K562 (cell line): ENCODE measurements around the gene EML3. TPM values are rescaled to one million over a fixed set of nuclear protein-coding genes. Genes with fewer than 3 reads are reported as not detected.

Experiments
- ATAC-seq: fragments of 200-7000 bp; cut with Tn5 transposase; 3 replicates; pipeline ENCODE4 v1.9.1; 2020; ENCODE audit warnings: moderate library complexity
- BruUV-seq: library from RNA; stranded (reverse); fragments of 400-500 nt; replicated peaks from 2 replicates; lab custom pipeline; 2021; lab: Mats Ljungman, UMichigan
- CTCF ChIA-PET: fragments of 300-600 bp; formaldehyde crosslinking; extraction: SDS; loops from one replicate; lab custom pipeline; 2021; ENCODE audit warnings: low intra/inter-chr PET ratio; lab: Yijun Ruan, JAX
- POLR2A ChIA-PET: fragments of 300-600, 350-650 bp; sonication (Branson Sonifier 250); formaldehyde crosslinking; extraction: SDS; loops from one replicate; lab custom pipeline; 2021; ENCODE audit warnings: antibody characterized with exemption, inconsistent platforms; lab: Yijun Ruan, JAX
- DNase-seq, 4 experiments: peaks; one replicate each; pipeline versions ENCODE4 v3.0.0 to v3.0.0-alpha.2; 2011 to 2018; ENCODE audit warnings: low spot score in 3 of 4, mixed read lengths in 3 of 4; ENCODE audit errors: extremely low read depth in 1 of 4
- FAIRE-seq: peaks from 2 replicates; lab custom pipeline; 2011; peaks lifted over from hg19 to GRCh38; lab: Jason Lieb, UNC
- H2AFZ ChIP-seq: 2 replicates; pipeline ENCODE4 v1.6.0; 2011; ENCODE audit warnings: low read depth, low read length, control low read depth, inconsistent platforms
- H3K27ac ChIP-seq: fragments of 200-600 bp; 3 replicates; pipeline ENCODE4 v1.8.0; 2011; ENCODE audit warnings: low read depth, mild to moderate bottlenecking, control low read depth, inconsistent platforms, low read length, moderate library complexity, mixed read lengths; ENCODE audit errors: extremely low read depth
- H3K27me3 ChIP-seq, 2 experiments: fragments of 300-600 bp in 1 of 2; 2 replicates in 1 of 2; 3 replicates in 1 of 2; pipeline versions ENCODE4 v1.6.0 to v1.8.0; 2011; ENCODE audit warnings: inconsistent platforms in 2 of 2, low read length in 2 of 2, mild to moderate bottlenecking in 1 of 2, mixed read lengths in 1 of 2, moderate library complexity in 1 of 2; ENCODE audit not compliant: control insufficient read depth in 2 of 2, insufficient read depth in 2 of 2
- H3K36me3 ChIP-seq: fragments of 300-600 bp; 3 replicates; pipeline ENCODE4 v1.8.0; 2011; ENCODE audit warnings: mild to moderate bottlenecking, low read length, inconsistent platforms; ENCODE audit not compliant: control insufficient read depth, insufficient read depth
- H3K4me1 ChIP-seq, 2 experiments: fragments of 200-600 bp in 1 of 2; replicated peaks in 1 of 2; 2 replicates in 1 of 2; 3 replicates in 1 of 2; pipeline versions ENCODE4 v1.5.1 to v1.8.0; 2011; ENCODE audit warnings: inconsistent platforms in 2 of 2, low read length in 2 of 2, mild to moderate bottlenecking in 1 of 2, mixed read lengths in 1 of 2, moderate library complexity in 1 of 2; ENCODE audit not compliant: control insufficient read depth in 2 of 2, insufficient read depth in 2 of 2
- H3K4me2 ChIP-seq: 2 replicates; pipeline ENCODE4 v1.6.1; 2011; ENCODE audit warnings: low read length, control low read depth, inconsistent platforms, mixed read lengths; ENCODE audit not compliant: insufficient read depth
- H3K4me3 ChIP-seq: fragments of 200-600 bp; sonication (generic), shearing (Covaris generic); 2 replicates; pipeline ENCODE4 v1.5.1; 2016; ENCODE audit warnings: control low read depth, inconsistent platforms
- H3K79me2 ChIP-seq: fragments of 200-600 bp; 3 replicates; pipeline ENCODE4 v1.8.0; 2011; ENCODE audit warnings: low read length, inconsistent platforms; ENCODE audit not compliant: control insufficient read depth, insufficient read depth
- H3K9ac ChIP-seq, 2 experiments: 2 replicates each; pipeline versions ENCODE4 v1.6.0 to v1.6.1; 2011; ENCODE audit warnings: low read depth in 2 of 2, low read length in 2 of 2, control low read depth in 1 of 2, inconsistent platforms in 1 of 2, mild to moderate bottlenecking in 1 of 2, mixed read lengths in 1 of 2; ENCODE audit not compliant: insufficient read depth in 1 of 2
- H3K9me1 ChIP-seq: one replicate; pipeline ENCODE4 v1.6.0; 2011; ENCODE audit warnings: inconsistent platforms, mild to moderate bottlenecking, low read length, moderate library complexity; ENCODE audit not compliant: control insufficient read depth, insufficient read depth
- H3K9me3 ChIP-seq: replicated peaks from 2 replicates; pipeline ENCODE4 v1.5.1; 2011; ENCODE audit warnings: low read depth, low read length, inconsistent platforms; ENCODE audit not compliant: control insufficient read depth, insufficient read depth
- H4K20me1 ChIP-seq: replicated peaks from 2 replicates; pipeline ENCODE4 v1.6.1; 2011; ENCODE audit warnings: low read length, inconsistent platforms, mixed read lengths; ENCODE audit not compliant: control insufficient read depth, insufficient read depth
- ZC3H4 ChIP-seq: sonication (generic); formaldehyde crosslinking; IDR thresholded peaks from 2 replicates; pipeline ENCODE4 v1.9.0; 2021; ENCODE audit warnings: missing genetic modification reagents, borderline replicate concordance
- WGBS: fragments of 100-300 bp; shearing (Covaris generic); methylation state at CpG from one replicate; pipeline ENCODE4 v1.1.6; 2016; ENCODE audit warnings: low coverage, mixed read lengths; ENCODE audit not compliant: insufficient coverage; ENCODE audit errors: missing lambda C conversion rate; 5-methylcytosine and 5-hydroxymethylcytosine counted together
- in situ Hi-C: fragments of 300-500 bp; cut with MboI; formaldehyde crosslinking; loops from 4 replicates; pipeline ENCODE4 v1.15.0; 2018; ENCODE audit warnings: inconsistent platforms, mixed read lengths
- intact Hi-C: fragments of 100-400 bp; cut with micrococcal nuclease; formaldehyde crosslinking; loops from 2 replicates; pipeline ENCODE4 v1.14.2; 2022
- polyA plus RNA-seq, 8 experiments: library from polyadenylated mRNA; depleted of rRNA in 4 of 8; stranded (reverse) in 5 of 8; unstranded in 3 of 8; fragments of >200 nt; fragmentation: Nextera tagmentation in 2 of 8; fragmentation: Illumina TruSeq in 1 of 8; extraction: Ambion mirVana in 2 of 8; extraction: Trizol in 1 of 8; gene quantifications; 2 replicates each; pipeline versions ENCODE4 v1.2.1 to v1.2.3, GENCODE V29; 2011 to 2014; ENCODE audit warnings: inconsistent platforms in 1 of 8, missing spikeins in 1 of 8
- total RNA-seq, 7 experiments: library from RNA; depleted of rRNA in 6 of 7; stranded (reverse); fragments of >200 nt in 6 of 7; fragmentation: Illumina TruSeq in 2 of 7; extraction: Trizol in 2 of 7; gene quantifications; 2 replicates each; pipeline versions ENCODE4 v1.2.1 to v1.2.3, GENCODE V29; 2011 to 2021; ENCODE audit warnings: low replicate concordance in 1 of 7
- TF ChIP-seq, protein P1 (sequence below): sonication (generic); formaldehyde crosslinking; IDR thresholded peaks from 2 replicates; pipeline ENCODE4 v1.8.0; 2022; ENCODE audit warnings: missing genetic modification reagents, mild to moderate bottlenecking, moderate library complexity, borderline replicate concordance
- TF ChIP-seq, protein P2 (sequence below): fragments of 250-450 bp; sonication (Bioruptor Pico); IDR thresholded peaks from 2 replicates; pipeline ENCODE4 v1.4.0; 2020; ENCODE audit warnings: borderline replicate concordance

The EML3 gene
- total and polyA plus RNA-seq, 9 of the 15 experiments (the other 6 are each of a cell fraction or from before 2014, with no cell fraction given), result 0.32 to 90.5 (median 26.4) TPM

- Histone ChIP-seq H3K4me2 (peak overlapping the region; percentile 74), H3K9me3 (no peaks in the 10 kb centered on the region), H4K20me1 (no peaks in the 10 kb centered on the region; the same call in 1 of the 2 replicates), H3K4me1 (peaks cover 68 to 70% of the 10 kb centered on the region in 2 experiments), H3K9me1 (no peaks in the 10 kb centered on the region), H3K27ac (peak overlapping the region; percentile 79), H2AFZ (peak overlapping the region; percentile 94), H3K4me3 (no peak overlapping the region), H3K79me2 (no peaks in the 10 kb centered on the region), H3K36me3 (peaks cover 25% of the 10 kb centered on the region), H3K9ac (peak overlapping the region; percentile 62 to 77; a peak in 2 of 4 replicates), H3K27me3 (no peaks in the 10 kb centered on the region)
- FAIRE-seq (no peak), DNase-seq (no peak), ATAC-seq (no peak)
- CTCF ChIA-PET, result no interaction called here
- POLR2A ChIA-PET, result interaction anchor here (1.0 to 2.8 kb wide), 5 partner anchors 10 to 37 kb away, joined by 3 to 13 read pairs (median 5); partner anchors contain the start of genes EEF1G and TUT1
- TF ChIP-seq, protein P1, sequence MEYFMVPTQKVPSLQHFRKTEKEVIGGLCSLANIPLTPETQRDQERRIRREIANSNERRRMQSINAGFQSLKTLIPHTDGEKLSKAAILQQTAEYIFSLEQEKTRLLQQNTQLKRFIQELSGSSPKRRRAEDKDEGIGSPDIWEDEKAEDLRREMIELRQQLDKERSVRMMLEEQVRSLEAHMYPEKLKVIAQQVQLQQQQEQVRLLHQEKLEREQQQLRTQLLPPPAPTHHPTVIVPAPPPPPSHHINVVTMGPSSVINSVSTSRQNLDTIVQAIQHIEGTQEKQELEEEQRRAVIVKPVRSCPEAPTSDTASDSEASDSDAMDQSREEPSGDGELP (CRISPR knock-in tag), result peak; percentile 39; the same call in 1 of the 2 replicates
- TF ChIP-seq, protein P2, sequence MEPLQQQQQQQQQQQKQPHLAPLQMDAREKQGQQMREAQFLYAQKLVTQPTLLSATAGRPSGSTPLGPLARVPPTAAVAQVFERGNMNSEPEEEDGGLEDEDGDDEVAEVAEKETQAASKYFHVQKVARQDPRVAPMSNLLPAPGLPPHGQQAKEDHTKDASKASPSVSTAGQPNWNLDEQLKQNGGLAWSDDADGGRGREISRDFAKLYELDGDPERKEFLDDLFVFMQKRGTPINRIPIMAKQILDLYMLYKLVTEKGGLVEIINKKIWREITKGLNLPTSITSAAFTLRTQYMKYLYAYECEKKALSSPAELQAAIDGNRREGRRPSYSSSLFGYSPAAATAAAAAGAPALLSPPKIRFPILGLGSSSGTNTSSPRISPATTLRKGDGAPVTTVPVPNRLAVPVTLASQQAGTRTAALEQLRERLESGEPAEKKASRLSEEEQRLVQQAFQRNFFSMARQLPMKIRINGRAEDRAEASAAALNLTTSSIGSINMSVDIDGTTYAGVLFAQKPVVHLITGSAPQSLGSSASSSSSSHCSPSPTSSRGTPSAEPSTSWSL (CRISPR knock-in tag), result no peak
- 0 out of 2 replicates have a peak, but pooled peaks have one; percentile 12 for TF ChIP-seq ZC3H4 (CRISPR knock-in tag)
- intact Hi-C loops, result no loop called here
- in situ Hi-C loops, result loop anchor here (10.0 kb wide), 1 partner anchor 159 kb away; no protein-coding TSS in a partner anchor
- WGBS, result 84% methylated on average over 8 of the region's 8 CpGs
- BruUV-seq, result no TSS peak
These were observed 58.7 kb downstream of the EML3 start for GRCh38 chr11:62553839-62554361.
